GM23338 (cell line): ENCODE data around the gene ZMYM5. TPM values are rescaled to one million over a fixed set of nuclear protein-coding genes. Genes with fewer than 3 reads are reported as not detected.
"Not testable (repeated sequence)": the region's sequence is repeated elsewhere in the genome, so short reads cannot be mapped to it uniquely, and the experiment has no call there.

Experiments
- ATAC-seq: fragments of 200-7000 bp; cut with Tn5 transposase; 3 replicates; pipeline ENCODE4 v1.9.1; 2020
- DNase-seq: peaks from one replicate; pipeline ENCODE4 v3.0.0-alpha.2; 2015; ENCODE audit warnings: low spot score
- H2AFZ ChIP-seq: fragments of 200-600 bp; sonication (generic); 2 replicates; pipeline ENCODE4 v1.8.0; 2016; ENCODE audit warnings: antibody characterized with exemption, mild to moderate bottlenecking, moderate library complexity
- H3F3A ChIP-seq: fragments of 200-600 bp; sonication (generic); replicated peaks from 2 replicates; pipeline ENCODE4 v1.8.0; 2017; ENCODE audit warnings: antibody characterized with exemption, mixed run types, low read depth
- H3K27ac ChIP-seq: fragments of 200-600 bp; sonication (generic); 2 replicates; pipeline ENCODE4 v1.6.1; 2016; ENCODE audit warnings: low read depth
- H3K27me3 ChIP-seq: fragments of 200-600 bp; sonication (generic); 2 replicates; pipeline ENCODE4 v1.8.0; 2016; ENCODE audit warnings: mild to moderate bottlenecking, mixed run types, moderate library complexity; ENCODE audit not compliant: insufficient read depth
- H3K36me3 ChIP-seq: fragments of 200-600 bp; sonication (generic); 2 replicates; pipeline ENCODE4 v1.8.0; 2016; ENCODE audit warnings: mild to moderate bottlenecking; ENCODE audit not compliant: insufficient read depth
- H3K4me1 ChIP-seq: fragments of 200-600 bp; sonication (generic); 2 replicates; pipeline ENCODE4 v1.8.0; 2016; ENCODE audit warnings: mild to moderate bottlenecking, moderate library complexity; ENCODE audit not compliant: insufficient read depth
- H3K4me2 ChIP-seq: fragments of 200-600 bp; sonication (generic); 2 replicates; pipeline ENCODE4 v1.7.1; 2017; ENCODE audit warnings: mixed run types
- H3K4me3 ChIP-seq: fragments of 200-600 bp; sonication (generic); 2 replicates; pipeline ENCODE4 v1.6.1; 2016; ENCODE audit warnings: mixed run types
- H3K79me2 ChIP-seq: fragments of 200-600 bp; sonication (generic); replicated peaks from 2 replicates; pipeline ENCODE4 v1.8.0; 2017; ENCODE audit warnings: mild to moderate bottlenecking; ENCODE audit not compliant: insufficient read depth
- H3K9me2 ChIP-seq: fragments of 200-600 bp; sonication (generic); 2 replicates; pipeline ENCODE4 v1.8.0; 2017; ENCODE audit not compliant: insufficient read depth
- H4K20me1 ChIP-seq: fragments of 200-600 bp; sonication (generic); replicated peaks from 2 replicates; pipeline ENCODE4 v1.8.0; 2017; ENCODE audit warnings: mild to moderate bottlenecking; ENCODE audit not compliant: insufficient read depth
- H3K27ac Mint-ChIP-seq: 2 replicates; pipeline ENCODE4 v1.8.0; 2020; ENCODE audit warnings: inconsistent platforms, mild to moderate bottlenecking, moderate library complexity, mixed read lengths
- H3K27me3 Mint-ChIP-seq: 3 replicates; pipeline ENCODE4 v1.8.0; 2022; ENCODE audit warnings: low read depth, mild to moderate bottlenecking, moderate library complexity, mixed read lengths, inconsistent platforms; ENCODE audit not compliant: insufficient read depth, poor library complexity
- H3K36me3 Mint-ChIP-seq: 3 replicates; pipeline ENCODE4 v1.8.0; 2021; ENCODE audit warnings: low read depth, mild to moderate bottlenecking, inconsistent platforms, moderate library complexity, mixed read lengths
- H3K4me1 Mint-ChIP-seq: 3 replicates; pipeline ENCODE4 v1.8.0; 2020; ENCODE audit warnings: mild to moderate bottlenecking, inconsistent platforms, mixed read lengths
- H3K4me3 Mint-ChIP-seq: 3 replicates; pipeline ENCODE4 v1.8.0; 2021; ENCODE audit warnings: moderate library complexity, mild to moderate bottlenecking, inconsistent platforms, mixed read lengths
- H3K9me3 Mint-ChIP-seq: 3 replicates; pipeline ENCODE4 v1.8.0; 2020; ENCODE audit warnings: moderate library complexity, mild to moderate bottlenecking, inconsistent platforms, mixed read lengths
- CREB1 ChIP-seq: fragments of 250-450 bp; sonication (Bioruptor Pico); IDR thresholded peaks from 2 replicates; pipeline ENCODE4 v1.5.0; 2020; ENCODE audit warnings: low read depth, mild to moderate bottlenecking, moderate library complexity
- EZH2 ChIP-seq: fragments of 200-600 bp; sonication (generic); IDR thresholded peaks from one replicate; pipeline ENCODE4 v1.8.0; 2017; ENCODE audit warnings: antibody characterized with exemption, mild to moderate bottlenecking, low read depth; ENCODE audit not compliant: unreplicated experiment
- EZH2phosphoT487 ChIP-seq: fragments of 200-600 bp; sonication (generic); IDR thresholded peaks from one replicate; pipeline ENCODE4 v1.8.1; 2018; ENCODE audit warnings: antibody characterized with exemption; ENCODE audit not compliant: unreplicated experiment
- JUNB ChIP-seq: IDR thresholded peaks from one replicate; pipeline ENCODE4 v1.6.1; 2016; ENCODE audit warnings: antibody characterized with exemption; ENCODE audit not compliant: unreplicated experiment
- NANOG ChIP-seq: IDR thresholded peaks from 2 replicates; pipeline ENCODE4 v1.6.1; 2016; ENCODE audit warnings: antibody characterized with exemption, borderline replicate concordance
- STAT1 ChIP-seq: IDR thresholded peaks from one replicate; pipeline ENCODE4 v1.6.1; 2016; ENCODE audit warnings: antibody characterized with exemption; ENCODE audit not compliant: unreplicated experiment
- ZNF114 ChIP-seq: fragments of 250-450 bp; sonication (Bioruptor Pico); IDR thresholded peaks from 2 replicates; pipeline ENCODE4 v1.5.0; 2020; ENCODE audit warnings: mild to moderate bottlenecking, moderate library complexity
- ZNF331 ChIP-seq: fragments of 250-450 bp; sonication (Bioruptor Pico); IDR thresholded peaks from 2 replicates; pipeline ENCODE4 v1.5.0; 2020; ENCODE audit warnings: low read depth, mild to moderate bottlenecking, moderate library complexity
- polyA plus RNA-seq: library from polyadenylated mRNA; unstranded; fragments of >200 nt; fragmentation: Nextera tagmentation; extraction: Ambion mirVana; gene quantifications from 2 replicates; pipeline ENCODE4 v1.2.1, GENCODE V29; 2016
- total RNA-seq: library from RNA; depleted of rRNA; stranded (reverse); fragments of >200 nt; shearing (Covaris generic); gene quantifications from 2 replicates; pipeline ENCODE4 v1.2.3, GENCODE V29; 2014
- TF ChIP-seq, protein P1 (sequence below): fragments of 250-450 bp; sonication (Bioruptor Pico); IDR thresholded peaks from 2 replicates; pipeline ENCODE4 v1.5.0; 2020; ENCODE audit warnings: mild to moderate bottlenecking, moderate library complexity

ZMYM5 gene
- total and polyA plus RNA-seq, 2 experiments from 2014 or later: 11.2 to 17.2 TPM

DNA sequence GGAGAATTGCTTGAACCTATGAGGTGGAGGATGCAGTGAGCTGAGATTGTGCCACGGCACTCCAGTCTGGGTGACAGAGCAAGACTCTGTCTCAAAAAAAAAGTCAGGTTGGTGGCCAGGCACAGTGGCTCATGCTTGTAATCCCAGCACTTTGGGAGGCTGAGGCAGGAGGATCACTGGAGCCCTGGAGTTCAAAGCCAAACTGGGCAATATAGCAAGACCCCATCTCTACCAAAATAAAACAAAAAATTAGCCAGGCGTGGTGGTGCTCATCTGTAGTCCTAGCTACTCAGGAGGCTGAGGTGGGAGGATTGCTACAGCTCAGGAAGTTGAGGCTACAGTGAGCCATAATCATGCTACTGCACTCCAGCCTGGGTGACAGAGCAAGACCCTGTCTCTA, 47.6 kb downstream of the ZMYM5 start:
- not testable (repeated sequence) for H3K4me1 ChIP-seq, H3K9me2 ChIP-seq, H3K4me1 Mint-ChIP-seq, H2AFZ ChIP-seq, H3K27me3 Mint-ChIP-seq, H3F3A ChIP-seq, H3K36me3 ChIP-seq, H3K27me3 ChIP-seq, H3K27ac ChIP-seq, H3K79me2 ChIP-seq, ATAC-seq, H3K4me3 Mint-ChIP-seq, H3K27ac Mint-ChIP-seq, H3K4me3 ChIP-seq, H4K20me1 ChIP-seq, DNase-seq, H3K4me2 ChIP-seq, H3K9me3 Mint-ChIP-seq
- H3K36me3 Mint-ChIP-seq: peaks cover 18% of the 10 kb centered on the region

DNA sequence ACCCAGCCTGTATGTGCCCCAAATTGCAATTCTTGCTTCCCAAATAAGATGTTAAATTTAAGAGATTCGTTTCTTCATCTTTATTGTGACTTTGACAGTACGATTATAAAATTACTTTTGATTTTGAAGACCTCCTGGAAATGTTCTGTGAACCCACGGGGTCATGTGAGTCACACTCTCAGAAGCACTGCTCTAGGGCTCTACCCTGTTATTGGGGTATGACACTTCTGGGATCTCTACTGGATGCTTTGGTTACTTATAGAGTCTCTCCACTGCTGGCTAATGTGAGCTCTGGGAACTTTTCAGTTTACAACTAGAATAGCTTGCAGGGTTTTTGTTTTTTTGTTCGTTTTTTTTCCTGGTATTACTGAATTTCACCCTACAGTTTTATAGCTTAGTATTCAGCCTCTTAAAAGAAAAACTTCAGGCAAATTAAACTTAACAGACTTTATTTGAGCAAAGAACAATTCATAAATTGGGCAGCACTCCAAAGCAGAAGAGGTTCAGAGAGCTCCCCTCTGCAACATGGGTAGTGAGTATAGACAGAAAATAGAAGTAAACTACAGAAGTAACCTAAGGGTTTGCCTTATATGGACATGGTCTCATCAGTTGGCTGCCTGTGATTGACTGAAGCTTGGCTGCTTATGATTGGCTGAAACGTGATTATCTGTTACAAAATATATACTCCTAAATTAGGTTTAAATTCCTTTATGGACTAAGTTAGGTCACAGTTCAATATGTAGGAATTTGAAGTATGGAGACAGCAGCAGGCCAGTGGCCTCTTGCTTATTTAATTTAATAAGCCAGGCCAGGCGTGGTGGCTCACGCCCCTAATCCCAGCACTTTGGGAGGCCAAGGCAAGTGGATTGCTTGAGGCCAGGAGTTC, 52.2 kb downstream of the ZMYM5 start:
- H3K27me3 Mint-ChIP-seq: peaks cover 2% of the 10 kb centered on the region
- ATAC-seq (no peak), DNase-seq (no peak)
- no peaks in the 10 kb centered on the region for H3K36me3 ChIP-seq
- no peak overlapping the region for H3K27ac ChIP-seq
- H3K4me2 ChIP-seq: no peak overlapping the region
- no peaks in the 10 kb centered on the region for H3F3A ChIP-seq
- H3K4me1 Mint-ChIP-seq: no peaks in the 10 kb centered on the region
- H3K9me2 ChIP-seq: no peaks in the 10 kb centered on the region
- H4K20me1 ChIP-seq: no peaks in the 10 kb centered on the region
- no peaks in the 10 kb centered on the region for H3K27me3 ChIP-seq
- H3K9me3 Mint-ChIP-seq: peaks cover 3% of the 10 kb centered on the region; the same call in 1 of the 3 replicates
- no peak for TF ChIP-seq STAT1
- no peaks in the 10 kb centered on the region for H3K79me2 ChIP-seq
- H3K36me3 Mint-ChIP-seq: peaks cover 3% of the 10 kb centered on the region; the same call in 2 of the 3 replicates
- no peak overlapping the region for H3K4me3 ChIP-seq
- H2AFZ ChIP-seq: no peak overlapping the region
- no peak overlapping the region for H3K4me3 Mint-ChIP-seq
- H3K4me1 ChIP-seq: no peaks in the 10 kb centered on the region
- no peak overlapping the region for H3K27ac Mint-ChIP-seq

DNA sequence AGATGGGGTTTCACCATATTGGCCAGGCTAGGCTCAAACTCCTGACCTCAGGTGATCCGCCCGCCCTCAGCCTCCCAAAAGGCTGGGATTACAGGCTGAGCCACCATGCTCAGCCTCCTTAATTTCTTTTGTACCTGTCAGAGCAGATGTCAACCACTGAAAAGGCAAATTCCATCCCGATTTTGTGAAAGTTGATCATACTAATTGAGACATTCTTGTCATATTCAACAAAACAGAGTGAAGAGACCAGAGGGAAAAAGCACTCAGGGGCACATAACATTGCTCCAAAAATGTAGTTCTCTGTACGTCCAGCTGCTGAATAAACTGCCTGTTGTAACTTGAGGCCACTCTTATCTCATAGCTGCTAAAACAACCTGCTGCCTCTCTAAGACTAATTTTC, 53.3 kb downstream of the ZMYM5 start:
- Histone ChIP-seq H3K27me3 (no peaks in the 10 kb centered on the region), H3K79me2 (no peaks in the 10 kb centered on the region), H3K4me3 (no peak overlapping the region), H3K27ac (no peak overlapping the region), H3K4me2 (no peak overlapping the region), H3K4me1 (no peaks in the 10 kb centered on the region), H3K36me3 (no peaks in the 10 kb centered on the region), H3F3A (no peaks in the 10 kb centered on the region), H4K20me1 (no peaks in the 10 kb centered on the region), H3K9me2 (no peaks in the 10 kb centered on the region), H2AFZ (no peak overlapping the region)
- ATAC-seq (no peak), DNase-seq (no peak)
- peaks cover 3% of the 10 kb centered on the region; the same call in 1 of the 3 replicates for H3K9me3 Mint-ChIP-seq
- no peaks in the 10 kb centered on the region for H3K4me1 Mint-ChIP-seq
- H3K36me3 Mint-ChIP-seq: peaks cover 3% of the 10 kb centered on the region; the same call in 2 of the 3 replicates
- H3K4me3 Mint-ChIP-seq: no peak overlapping the region
- H3K27me3 Mint-ChIP-seq: peaks cover 2% of the 10 kb centered on the region
- H3K27ac Mint-ChIP-seq: no peak overlapping the region
- TF ChIP-seq ZNF114 (CRISPR knock-in tag): no peak
- TF ChIP-seq JUNB: no peak
- TF ChIP-seq ZNF331 (CRISPR knock-in tag): no peak
- no peak for TF ChIP-seq CREB1 (CRISPR knock-in tag)
- TF ChIP-seq EZH2phosphoT487: no peak
- TF ChIP-seq NANOG: no peak
- no peak for TF ChIP-seq EZH2
- TF ChIP-seq, protein P1, sequence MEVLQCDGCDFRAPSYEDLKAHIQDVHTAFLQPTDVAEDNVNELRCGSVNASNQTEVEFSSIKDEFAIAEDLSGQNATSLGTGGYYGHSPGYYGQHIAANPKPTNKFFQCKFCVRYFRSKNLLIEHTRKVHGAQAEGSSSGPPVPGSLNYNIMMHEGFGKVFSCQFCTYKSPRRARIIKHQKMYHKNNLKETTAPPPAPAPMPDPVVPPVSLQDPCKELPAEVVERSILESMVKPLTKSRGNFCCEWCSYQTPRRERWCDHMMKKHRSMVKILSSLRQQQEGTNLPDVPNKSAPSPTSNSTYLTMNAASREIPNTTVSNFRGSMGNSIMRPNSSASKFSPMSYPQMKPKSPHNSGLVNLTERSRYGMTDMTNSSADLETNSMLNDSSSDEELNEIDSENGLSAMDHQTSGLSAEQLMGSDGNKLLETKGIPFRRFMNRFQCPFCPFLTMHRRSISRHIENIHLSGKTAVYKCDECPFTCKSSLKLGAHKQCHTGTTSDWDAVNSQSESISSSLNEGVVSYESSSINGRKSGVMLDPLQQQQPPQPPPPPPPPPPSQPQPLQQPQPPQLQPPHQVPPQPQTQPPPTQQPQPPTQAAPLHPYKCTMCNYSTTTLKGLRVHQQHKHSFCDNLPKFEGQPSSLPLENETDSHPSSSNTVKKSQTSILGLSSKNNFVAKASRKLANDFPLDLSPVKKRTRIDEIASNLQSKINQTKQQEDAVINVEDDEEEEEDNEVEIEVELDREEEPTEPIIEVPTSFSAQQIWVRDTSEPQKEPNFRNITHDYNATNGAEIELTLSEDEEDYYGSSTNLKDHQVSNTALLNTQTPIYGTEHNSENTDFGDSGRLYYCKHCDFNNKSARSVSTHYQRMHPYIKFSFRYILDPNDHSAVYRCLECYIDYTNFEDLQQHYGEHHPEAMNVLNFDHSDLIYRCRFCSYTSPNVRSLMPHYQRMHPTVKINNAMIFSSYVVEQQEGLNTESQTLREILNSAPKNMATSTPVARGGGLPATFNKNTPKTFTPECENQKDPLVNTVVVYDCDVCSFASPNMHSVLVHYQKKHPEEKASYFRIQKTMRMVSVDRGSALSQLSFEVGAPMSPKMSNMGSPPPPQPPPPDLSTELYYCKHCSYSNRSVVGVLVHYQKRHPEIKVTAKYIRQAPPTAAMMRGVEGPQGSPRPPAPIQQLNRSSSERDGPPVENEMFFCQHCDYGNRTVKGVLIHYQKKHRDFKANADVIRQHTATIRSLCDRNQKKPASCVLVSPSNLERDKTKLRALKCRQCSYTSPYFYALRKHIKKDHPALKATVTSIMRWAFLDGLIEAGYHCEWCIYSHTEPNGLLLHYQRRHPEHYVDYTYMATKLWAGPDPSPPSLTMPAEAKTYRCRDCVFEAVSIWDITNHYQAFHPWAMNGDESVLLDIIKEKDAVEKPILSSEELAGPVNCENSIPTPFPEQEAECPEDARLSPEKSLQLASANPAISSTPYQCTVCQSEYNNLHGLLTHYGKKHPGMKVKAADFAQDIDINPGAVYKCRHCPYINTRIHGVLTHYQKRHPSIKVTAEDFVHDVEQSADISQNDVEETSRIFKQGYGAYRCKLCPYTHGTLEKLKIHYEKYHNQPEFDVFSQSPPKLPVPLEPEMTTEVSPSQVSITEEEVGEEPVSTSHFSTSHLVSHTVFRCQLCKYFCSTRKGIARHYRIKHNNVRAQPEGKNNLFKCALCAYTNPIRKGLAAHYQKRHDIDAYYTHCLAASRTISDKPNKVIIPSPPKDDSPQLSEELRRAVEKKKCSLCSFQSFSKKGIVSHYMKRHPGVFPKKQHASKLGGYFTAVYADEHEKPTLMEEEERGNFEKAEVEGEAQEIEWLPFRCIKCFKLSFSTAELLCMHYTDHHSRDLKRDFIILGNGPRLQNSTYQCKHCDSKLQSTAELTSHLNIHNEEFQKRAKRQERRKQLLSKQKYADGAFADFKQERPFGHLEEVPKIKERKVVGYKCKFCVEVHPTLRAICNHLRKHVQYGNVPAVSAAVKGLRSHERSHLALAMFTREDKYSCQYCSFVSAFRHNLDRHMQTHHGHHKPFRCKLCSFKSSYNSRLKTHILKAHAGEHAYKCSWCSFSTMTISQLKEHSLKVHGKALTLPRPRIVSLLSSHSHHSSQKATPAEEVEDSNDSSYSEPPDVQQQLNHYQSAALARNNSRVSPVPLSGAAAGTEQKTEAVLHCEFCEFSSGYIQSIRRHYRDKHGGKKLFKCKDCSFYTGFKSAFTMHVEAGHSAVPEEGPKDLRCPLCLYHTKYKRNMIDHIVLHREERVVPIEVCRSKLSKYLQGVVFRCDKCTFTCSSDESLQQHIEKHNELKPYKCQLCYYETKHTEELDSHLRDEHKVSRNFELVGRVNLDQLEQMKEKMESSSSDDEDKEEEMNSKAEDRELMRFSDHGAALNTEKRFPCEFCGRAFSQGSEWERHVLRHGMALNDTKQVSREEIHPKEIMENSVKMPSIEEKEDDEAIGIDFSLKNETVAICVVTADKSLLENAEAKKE (CRISPR knock-in tag): no peak
